GM19324 (cell line): ENCODE measurements around the gene KDM6A.
A peak's percentile ranks its signal among the peaks of the same experiment; 100 is the strongest.
"Not testable (repeated sequence)": the region's sequence is repeated elsewhere in the genome, so short reads cannot be mapped to it uniquely, and the experiment has no call there.

ENCODE experiments used
- ATAC-seq: cut with Tn5 transposase; IDR thresholded peaks from one replicate; pipeline ENCODE4 v1.9.1; 2021; ENCODE audit warnings: mild to moderate bottlenecking, moderate library complexity; ENCODE audit not compliant: unreplicated experiment, low FRiP score

KDM6A gene

DNA sequence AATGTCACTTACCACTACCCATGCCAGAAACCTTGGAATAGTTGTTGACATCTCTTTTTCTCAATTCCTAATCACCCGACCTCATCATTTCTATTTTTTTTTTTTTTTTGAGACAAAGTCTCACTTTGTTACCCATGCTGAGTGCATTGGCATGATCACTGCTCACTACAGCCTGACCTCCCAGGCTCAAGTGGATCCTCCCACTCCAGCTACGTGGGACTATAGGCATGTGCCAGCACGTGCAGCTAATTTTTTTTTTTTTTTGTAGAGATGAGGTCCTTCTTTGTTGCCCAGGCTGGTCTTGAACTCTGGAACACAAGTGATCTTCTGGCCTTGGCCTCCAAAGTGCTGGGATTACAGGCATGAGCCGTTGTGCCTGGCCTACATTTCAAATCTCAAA is 12.0 kb downstream of the KDM6A start:
- no peak for ATAC-seq

DNA sequence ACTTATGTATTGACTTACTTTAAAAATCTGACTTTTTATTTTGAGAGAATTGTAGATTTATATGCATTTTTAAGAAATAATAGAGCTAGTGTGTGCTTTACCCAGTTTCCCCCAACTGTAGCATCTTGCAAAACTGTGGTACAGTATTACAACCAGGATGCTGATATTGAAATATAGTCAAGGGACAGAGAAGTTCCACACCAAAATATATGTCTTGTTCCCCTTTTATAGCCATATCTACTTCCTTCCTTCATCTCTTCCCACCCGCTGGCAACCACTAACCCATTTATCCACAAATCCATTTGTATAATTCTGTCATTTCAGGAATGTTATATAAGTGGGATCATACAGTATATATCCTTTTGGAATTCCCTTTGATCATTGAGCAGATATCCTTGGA is 16.8 kb downstream of the KDM6A start:
- no peak for ATAC-seq

DNA sequence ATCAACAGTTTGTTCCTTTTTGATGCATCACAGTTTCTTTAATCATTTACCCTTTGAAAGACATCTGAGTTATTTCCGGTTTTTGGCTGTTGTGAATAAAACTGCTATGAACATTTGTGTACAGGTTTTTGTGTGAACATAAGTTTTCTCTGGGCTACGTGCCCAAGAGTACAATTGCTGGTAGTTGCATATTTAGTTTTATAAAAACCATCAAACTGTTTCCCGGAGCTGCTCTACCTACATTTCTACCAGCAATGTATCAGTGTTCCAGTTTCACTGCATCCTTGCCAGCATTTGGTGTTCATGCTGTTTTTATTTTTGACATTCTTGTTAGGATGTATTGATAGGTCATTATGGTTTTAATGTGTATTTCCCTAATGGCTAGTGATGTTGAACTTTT is 17.3 kb downstream of the KDM6A start:
- no peak for ATAC-seq

DNA sequence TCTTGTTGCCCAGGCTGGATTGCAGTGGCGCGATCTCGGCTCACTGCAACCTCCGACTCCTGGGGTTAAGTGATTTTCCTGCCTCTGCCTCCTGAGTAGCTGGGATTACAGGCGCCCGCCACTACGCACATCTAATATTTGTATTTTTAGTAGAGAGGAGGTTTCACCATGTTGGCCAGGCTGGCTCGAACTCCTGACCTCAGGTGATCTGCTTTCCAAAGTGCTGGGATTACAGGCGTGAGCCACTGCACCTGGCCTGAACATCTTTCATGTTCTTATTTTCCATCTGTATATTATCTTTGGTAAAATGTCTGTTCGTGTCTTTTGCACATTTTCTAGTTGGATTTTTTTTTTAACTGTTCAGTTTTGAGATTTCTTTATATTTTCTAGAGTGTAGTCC is 17.7 kb downstream of the KDM6A start:
- ATAC-seq: not testable (repeated sequence)

DNA sequence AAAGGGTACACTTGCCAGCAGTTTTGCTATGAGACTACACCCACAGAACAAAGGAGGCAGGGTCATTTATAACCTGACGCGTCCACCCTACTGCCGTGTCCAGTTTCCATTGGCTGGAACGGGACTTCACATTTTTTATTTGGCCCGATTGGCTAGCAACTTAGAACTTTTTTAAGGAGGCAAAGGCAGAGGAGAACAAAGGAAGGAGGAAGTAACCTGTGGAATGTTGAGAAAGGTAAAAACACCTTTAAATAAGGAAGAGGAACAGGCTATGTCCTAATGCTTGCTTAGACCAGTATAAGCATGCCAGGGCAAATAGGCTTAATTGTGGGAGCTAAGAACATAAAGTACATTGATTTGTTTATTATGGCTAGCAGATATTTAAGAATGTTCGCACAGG is 18.7 kb downstream of the KDM6A start:
- ATAC-seq: no peak

DNA sequence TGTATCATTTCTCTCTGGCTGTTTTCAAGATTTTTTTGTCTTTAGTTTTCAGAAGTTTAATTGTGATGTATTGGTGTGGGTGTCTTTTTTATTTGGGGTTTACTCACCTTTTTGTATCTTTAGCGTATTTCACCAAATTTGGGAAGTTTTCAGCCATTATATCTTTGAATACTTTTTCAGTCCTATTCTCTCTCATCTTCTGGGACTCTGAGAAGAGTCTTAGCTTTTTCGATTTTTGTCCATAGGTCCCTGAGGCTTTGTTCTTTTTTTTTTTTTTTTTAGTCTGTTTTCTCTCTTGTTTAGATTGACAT is 23.8 kb downstream of the KDM6A start:
- no peak for ATAC-seq

DNA sequence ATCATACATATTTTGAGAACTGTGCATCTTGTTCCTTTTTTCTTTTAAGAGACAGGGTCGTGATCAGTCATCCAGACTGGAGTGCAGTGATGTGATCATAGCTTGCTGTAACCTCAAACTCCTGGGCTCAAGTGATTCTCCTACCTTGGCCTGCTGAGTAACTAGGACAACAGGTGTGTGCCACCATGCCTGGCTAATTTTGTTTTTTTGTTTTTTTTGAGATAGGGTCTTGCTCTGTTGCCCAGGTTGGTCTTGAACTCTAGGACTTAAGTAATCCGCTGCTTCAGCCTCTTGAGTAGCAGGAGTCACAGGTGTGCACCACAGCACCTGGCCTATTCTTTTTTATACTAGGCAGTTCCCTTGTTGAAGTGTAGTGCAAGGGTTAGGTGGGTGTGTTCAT is 24.6 kb downstream of the KDM6A start:
- no peak for ATAC-seq

DNA sequence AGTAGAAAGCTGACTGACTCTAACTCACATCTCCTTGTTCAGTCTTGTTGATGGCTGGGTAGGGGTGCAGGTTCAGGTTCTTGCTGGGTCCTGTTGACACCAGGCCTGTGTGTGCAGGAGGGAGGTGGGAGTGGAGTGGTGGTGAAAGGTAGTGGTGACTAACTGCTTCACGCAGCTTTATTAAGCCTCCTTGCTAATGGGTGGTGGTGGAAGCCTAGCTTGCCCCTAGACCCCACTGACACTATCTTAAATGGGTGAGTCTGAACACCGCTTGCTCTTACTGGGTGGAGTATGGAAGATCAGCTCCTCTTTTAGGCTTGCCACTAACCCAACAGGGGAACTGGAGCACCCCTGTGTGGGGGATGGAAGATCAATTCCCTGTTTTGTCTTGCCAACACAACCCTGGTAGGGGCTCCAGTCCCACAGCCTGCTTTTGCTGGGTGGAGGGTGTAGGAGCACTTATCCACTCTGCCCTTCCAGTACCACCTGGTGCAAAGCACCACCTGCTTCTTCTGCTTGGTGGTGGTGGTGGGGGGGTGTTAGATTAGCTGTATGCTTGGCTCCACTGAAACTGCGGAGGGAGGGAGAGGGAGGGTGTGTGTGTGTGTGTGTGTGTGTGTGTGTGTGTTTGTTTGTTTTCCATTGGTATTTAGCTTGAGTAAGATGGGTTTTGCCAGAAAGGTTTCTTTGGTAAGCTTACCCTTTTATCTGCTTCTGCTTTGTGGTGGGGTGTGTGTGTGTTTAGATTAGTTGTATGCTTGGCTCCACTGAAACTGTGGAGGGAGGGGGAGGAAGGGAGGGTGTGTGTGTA is 25.6 kb downstream of the KDM6A start:
- peak; percentile 48 for ATAC-seq

DNA sequence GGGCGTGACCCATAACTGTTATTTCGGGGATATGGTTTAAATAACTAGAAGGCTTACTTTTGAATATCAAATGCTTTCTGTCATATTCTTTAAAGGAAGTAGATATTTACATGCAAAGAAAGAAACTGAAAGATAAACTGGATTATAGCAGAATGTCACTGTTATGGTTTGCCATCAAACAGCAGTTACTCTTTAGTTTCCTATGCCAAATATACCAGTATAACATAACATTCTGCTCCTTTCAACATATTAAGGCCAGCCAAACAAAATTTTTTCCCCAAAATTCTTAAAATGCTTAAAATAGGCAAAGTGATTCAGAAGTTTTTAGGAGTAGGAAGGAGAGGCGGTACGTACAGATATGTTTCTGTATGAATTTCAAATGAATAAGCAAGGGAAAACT is 27.0 kb downstream of the KDM6A start:
- no peak for ATAC-seq

DNA sequence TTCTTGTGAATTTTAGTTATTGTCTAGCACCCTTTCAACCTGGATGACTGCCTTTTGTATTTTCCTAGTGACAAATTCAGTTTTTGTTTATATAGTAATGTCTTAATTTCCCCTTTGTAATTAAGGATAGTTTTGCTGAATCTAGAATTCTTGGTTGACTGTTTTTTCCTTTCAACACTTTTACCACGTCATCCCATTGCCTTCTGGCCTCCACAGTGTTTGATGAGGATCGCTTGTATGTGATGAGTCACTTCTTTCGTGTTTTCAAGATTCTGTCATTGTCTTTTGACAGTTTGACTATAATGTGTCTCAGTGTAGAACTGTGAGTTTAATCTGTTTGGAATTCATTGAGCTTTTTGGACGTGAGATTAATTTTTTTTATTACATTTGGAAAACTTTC is 30.1 kb downstream of the KDM6A start:
- ATAC-seq: no peak

DNA sequence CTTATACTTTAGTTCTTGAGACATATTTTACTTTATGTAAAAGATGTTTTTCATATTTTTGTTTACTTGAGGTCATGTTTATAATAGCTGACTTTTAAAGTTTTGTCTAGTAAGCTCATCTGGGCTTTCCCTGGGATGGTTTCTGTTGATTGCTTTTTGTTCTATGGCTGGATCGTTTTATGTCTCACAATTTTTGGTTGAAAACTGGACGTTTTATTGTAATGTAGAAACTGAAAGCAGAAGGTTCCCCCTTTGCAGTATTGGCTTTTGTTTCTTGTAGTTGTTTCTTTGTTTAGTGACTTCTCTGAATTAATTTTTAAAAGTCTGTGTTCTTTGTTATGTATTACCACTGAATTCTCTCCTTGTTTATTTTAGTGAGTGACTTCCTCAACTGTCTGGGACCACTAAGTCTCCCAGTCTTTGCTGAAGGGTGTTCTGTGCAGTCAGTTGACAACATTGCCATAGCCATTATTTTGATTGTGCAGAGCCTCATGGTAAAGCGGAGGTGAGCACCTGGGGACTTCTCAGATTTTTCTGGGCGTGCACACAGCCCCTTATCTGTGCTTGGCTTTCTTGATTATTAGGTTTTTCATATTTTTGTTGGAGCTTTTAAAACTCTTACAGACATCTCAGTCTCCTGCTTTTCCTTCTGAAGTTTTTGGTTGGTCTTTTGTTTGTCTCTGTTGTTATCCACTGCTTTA is 31.0 kb downstream of the KDM6A start:
- no peak for ATAC-seq

DNA sequence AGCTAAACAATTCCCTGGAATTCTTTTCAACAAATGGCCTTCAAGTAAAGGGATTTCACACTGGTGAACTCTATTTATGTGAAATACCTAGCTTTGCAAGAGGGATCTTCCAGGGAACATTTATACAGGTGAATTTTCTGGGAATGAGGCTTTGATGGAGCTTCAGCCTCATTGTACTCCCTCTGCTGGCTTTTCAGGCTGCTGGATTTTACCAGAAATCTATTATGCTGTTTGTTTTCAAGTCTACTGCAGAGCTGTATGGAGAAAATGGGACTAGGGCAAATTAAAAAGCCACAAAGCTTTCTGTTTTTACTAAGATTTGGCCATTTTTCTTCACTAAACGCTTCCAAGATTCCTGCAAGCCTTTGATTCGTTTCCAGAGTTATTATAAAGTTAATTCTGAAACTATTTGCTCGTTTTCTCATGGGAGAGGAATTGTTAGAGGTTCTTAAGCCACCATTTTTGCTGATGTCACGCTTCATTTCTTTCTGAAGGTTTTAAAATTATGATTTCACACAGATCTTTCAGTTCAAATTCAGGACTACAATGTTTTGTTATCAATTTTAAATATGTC is 31.6 kb downstream of the KDM6A start:
- ATAC-seq: no peak

DNA sequence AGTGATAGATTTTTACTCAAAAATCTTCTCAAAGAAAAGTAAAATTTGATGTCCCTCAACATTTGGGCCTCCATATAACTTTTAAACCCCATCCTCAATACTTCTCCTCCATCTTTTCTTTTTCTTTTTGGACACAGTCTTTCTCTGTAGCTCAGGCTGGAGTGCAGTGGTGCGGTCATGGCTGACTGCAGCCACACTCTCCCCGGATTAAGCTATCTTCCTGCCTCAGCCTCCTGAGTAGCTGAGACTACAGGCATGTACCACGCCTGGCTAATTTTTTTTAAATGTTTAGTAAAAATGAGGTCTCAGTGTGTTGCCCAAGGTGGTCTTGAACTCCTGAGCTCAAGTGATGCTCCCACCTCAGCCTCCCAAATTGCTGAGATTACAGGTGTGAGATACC is 33.1 kb downstream of the KDM6A start:
- no peak for ATAC-seq

DNA sequence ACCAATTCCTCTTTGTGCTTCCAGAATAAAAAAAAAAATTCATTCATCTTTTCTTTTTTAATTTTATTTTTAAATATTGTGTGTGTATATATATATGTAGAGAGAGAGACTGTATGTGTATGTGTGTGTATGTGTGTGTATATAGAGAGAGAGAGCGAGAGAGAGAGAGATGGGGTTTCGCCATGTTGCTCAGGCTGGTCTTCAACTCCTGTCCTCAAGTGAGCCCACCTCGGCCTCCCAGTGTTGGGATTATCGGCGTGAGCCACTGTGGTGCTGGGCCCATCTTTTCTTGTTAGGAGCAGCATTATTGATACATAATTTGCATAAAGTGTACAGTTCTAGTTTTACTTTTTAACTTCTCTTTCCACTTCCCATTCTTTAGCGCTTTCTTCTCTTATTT is 33.6 kb downstream of the KDM6A start:
- no peak for ATAC-seq

DNA sequence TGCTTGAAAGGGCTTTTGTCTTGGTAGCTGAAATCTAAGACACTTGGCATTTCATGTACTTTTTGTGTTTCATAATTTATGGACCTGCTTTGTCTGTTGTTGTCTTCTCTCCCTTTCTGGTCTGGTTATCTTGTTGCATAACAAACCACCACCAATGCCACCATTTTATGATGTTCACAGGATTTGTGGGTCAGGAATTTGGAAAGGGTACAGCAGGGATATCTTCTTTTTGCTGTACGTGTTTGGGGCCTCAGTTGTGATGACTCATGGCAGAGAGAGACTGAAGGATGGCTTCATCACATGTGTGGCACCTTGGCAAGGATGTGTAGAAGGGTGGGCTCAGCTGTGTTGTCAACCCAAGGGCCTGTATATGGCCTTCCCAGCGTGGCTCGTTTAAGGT is 35.2 kb downstream of the KDM6A start:
- no peak for ATAC-seq

DNA sequence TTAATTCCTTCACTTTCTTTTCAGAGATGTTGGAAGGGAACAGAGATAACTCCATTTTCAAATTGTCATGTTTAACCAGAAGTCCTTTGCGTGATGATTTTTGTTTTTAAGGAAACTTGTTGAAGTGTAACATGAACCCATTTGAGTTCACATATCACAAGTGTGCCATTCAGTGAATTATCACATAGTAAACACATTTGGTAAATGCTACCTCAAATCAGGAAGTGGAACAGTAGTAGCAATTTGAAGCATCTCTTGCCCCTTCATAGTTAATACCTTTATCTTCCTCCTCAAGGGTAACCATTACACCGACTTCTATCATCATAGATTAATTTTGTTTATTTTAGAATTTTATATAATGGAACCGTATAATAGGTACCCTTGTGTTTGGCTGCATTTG is 35.8 kb downstream of the KDM6A start:
- ATAC-seq: no peak

DNA sequence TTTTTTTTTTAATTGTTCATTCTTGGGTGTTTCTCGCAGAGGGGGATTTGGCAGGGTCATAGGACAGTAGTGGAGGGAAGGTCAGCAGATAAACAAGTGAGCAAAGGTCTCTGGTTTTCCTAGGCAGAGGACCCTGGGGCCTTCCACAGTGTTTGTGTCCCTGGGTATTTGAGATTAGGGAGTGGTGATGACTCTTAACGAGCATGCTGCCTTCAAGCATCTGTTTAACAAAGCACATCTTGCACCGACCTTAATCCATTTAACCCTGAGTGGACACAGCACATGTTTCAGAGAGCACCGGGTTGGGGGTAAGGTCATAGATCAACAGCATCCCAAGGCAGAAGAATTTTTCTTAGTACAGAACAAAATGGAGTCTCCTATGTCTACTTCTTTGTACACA is 37.5 kb downstream of the KDM6A start:
- not testable (repeated sequence) for ATAC-seq

DNA sequence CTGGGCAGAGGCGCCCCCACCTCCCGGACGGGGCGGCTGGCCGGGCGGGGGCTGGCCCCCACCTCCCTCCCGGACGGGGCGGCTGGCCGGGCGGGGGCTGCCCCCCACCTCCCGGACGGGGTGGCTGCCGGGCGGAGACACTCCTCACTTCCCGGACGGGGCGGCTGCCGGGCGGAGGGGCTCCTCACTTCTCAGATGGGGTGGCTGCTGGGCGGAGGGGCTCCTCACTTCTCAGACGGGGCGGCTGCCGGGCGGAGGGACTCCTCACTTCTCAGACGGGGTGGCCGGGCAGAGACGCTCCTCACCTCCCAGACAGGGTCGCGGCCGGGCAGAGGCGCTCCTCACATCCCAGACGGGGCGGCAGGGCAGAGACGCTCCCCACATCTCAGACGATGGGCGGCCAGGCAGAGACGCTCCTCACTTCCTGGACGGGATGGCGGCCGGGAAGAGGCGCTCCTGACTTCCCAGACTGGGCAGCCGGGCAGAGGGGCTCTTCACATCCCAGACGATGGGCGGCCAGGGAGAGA is 38.1 kb downstream of the KDM6A start:
- ATAC-seq: not testable (repeated sequence)

DNA sequence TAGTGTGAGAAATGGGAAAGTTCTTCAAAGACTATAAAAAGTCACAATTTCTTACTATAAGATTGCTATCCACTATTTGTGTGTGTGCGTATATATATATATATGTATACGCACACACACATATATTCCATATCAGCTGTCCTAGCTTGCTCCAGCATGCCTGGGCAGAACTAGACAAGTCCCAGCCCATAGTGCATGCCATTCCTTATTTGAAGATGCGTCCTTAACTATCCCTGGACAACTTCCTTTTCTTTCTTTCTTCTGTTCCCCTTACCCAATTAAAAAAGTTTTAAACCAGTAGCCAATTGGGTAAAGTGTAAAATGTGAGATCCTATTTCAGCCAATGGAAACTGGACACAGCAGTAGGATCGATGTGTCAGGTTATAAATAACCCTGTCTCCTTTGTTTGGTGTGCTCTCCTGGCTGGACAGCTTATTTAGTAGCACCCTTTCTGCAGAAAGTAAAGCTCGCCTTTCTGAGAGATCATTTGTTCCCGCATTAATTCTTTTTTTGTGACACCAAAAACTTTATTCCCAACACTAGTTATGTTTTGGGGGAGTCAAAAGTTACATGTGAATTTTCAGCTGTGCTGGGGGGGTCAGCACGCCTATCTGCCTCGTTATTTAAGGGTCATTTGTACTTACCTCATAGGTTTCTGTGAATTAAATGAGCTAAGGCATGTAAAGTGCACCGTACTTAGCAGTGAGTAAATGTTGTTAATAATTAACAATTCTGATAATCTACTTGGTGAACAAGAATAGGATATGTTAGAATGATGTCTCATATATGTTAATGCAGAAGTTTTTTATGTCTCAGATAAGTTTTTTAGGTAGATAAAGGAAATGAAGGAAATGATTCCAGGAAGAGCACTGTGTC is 40.9 kb downstream of the KDM6A start:
- peak; percentile 32 for ATAC-seq

DNA sequence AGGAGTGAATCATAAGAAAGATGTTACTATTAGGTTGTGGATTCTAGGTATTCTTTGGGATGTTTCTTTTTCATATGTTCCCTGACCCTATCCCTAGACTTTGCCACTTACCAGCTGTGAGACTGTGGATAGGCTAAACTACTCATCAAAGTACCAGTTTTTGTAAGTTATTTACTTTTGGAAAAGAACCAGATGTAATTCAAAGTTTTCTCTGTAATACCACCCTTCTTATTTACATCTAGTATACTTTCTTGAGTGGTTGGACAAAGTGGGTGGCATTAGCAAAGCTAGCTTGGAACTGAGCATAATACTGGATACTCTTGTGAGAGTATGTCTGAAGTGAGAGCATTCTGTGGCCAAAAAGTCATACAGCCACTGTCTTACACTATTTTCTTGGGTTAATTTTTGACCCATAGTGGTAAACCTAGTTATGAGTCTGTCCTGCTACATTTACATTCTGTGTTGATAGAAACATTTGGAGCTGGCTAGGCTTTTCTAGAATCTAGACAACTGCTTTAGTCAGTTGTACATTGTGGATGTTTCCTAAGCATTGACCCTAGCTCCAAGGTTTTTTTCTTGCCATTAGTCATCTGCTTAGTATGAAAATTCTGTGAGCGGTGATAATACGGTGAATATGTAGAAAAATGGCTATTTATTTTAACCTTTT is 41.7 kb downstream of the KDM6A start:
- ATAC-seq: peak; percentile 79
